K562 (cell line): ENCODE measurements around the gene ARAP1. TPM values are rescaled to one million over a fixed set of nuclear protein-coding genes. Genes with fewer than 3 reads are reported as not detected.

Source experiments
- ATAC-seq: fragments of 200-7000 bp; cut with Tn5 transposase; 3 replicates; pipeline ENCODE4 v1.9.1; 2020; ENCODE audit warnings: moderate library complexity
- BruUV-seq: library from RNA; stranded (reverse); fragments of 400-500 nt; replicated peaks from 2 replicates; lab custom pipeline; 2021; lab: Mats Ljungman, UMichigan
- CTCF ChIA-PET: fragments of 300-600 bp; formaldehyde crosslinking; extraction: SDS; loops from one replicate; lab custom pipeline; 2021; ENCODE audit warnings: low intra/inter-chr PET ratio; lab: Yijun Ruan, JAX
- POLR2A ChIA-PET: fragments of 300-600, 350-650 bp; sonication (Branson Sonifier 250); formaldehyde crosslinking; extraction: SDS; loops from one replicate; lab custom pipeline; 2021; ENCODE audit warnings: antibody characterized with exemption, inconsistent platforms; lab: Yijun Ruan, JAX
- DNase-seq, 4 experiments: peaks; one replicate each; pipeline versions ENCODE4 v3.0.0 to v3.0.0-alpha.2; 2011 to 2018; ENCODE audit warnings: low spot score in 3 of 4, mixed read lengths in 3 of 4; ENCODE audit errors: extremely low read depth in 1 of 4
- FAIRE-seq: peaks from 2 replicates; lab custom pipeline; 2011; peaks lifted over from hg19 to GRCh38; lab: Jason Lieb, UNC
- H2AFZ ChIP-seq: 2 replicates; pipeline ENCODE4 v1.6.0; 2011; ENCODE audit warnings: low read depth, low read length, control low read depth, inconsistent platforms
- H3K27ac ChIP-seq: fragments of 200-600 bp; 3 replicates; pipeline ENCODE4 v1.8.0; 2011; ENCODE audit warnings: low read depth, mild to moderate bottlenecking, control low read depth, inconsistent platforms, low read length, moderate library complexity, mixed read lengths; ENCODE audit errors: extremely low read depth
- H3K27me3 ChIP-seq, 2 experiments: fragments of 300-600 bp in 1 of 2; 2 replicates in 1 of 2; 3 replicates in 1 of 2; pipeline versions ENCODE4 v1.6.0 to v1.8.0; 2011; ENCODE audit warnings: inconsistent platforms in 2 of 2, low read length in 2 of 2, mild to moderate bottlenecking in 1 of 2, mixed read lengths in 1 of 2, moderate library complexity in 1 of 2; ENCODE audit not compliant: control insufficient read depth in 2 of 2, insufficient read depth in 2 of 2
- H3K36me3 ChIP-seq: fragments of 300-600 bp; 3 replicates; pipeline ENCODE4 v1.8.0; 2011; ENCODE audit warnings: mild to moderate bottlenecking, low read length, inconsistent platforms; ENCODE audit not compliant: control insufficient read depth, insufficient read depth
- H3K4me1 ChIP-seq, 2 experiments: fragments of 200-600 bp in 1 of 2; replicated peaks in 1 of 2; 2 replicates in 1 of 2; 3 replicates in 1 of 2; pipeline versions ENCODE4 v1.5.1 to v1.8.0; 2011; ENCODE audit warnings: inconsistent platforms in 2 of 2, low read length in 2 of 2, mild to moderate bottlenecking in 1 of 2, mixed read lengths in 1 of 2, moderate library complexity in 1 of 2; ENCODE audit not compliant: control insufficient read depth in 2 of 2, insufficient read depth in 2 of 2
- H3K4me2 ChIP-seq: 2 replicates; pipeline ENCODE4 v1.6.1; 2011; ENCODE audit warnings: low read length, control low read depth, inconsistent platforms, mixed read lengths; ENCODE audit not compliant: insufficient read depth
- H3K4me3 ChIP-seq: fragments of 200-600 bp; sonication (generic), shearing (Covaris generic); 2 replicates; pipeline ENCODE4 v1.5.1; 2016; ENCODE audit warnings: control low read depth, inconsistent platforms
- H3K79me2 ChIP-seq: fragments of 200-600 bp; 3 replicates; pipeline ENCODE4 v1.8.0; 2011; ENCODE audit warnings: low read length, inconsistent platforms; ENCODE audit not compliant: control insufficient read depth, insufficient read depth
- H3K9ac ChIP-seq, 2 experiments: 2 replicates each; pipeline versions ENCODE4 v1.6.0 to v1.6.1; 2011; ENCODE audit warnings: low read depth in 2 of 2, low read length in 2 of 2, control low read depth in 1 of 2, inconsistent platforms in 1 of 2, mild to moderate bottlenecking in 1 of 2, mixed read lengths in 1 of 2; ENCODE audit not compliant: insufficient read depth in 1 of 2
- H3K9me1 ChIP-seq: one replicate; pipeline ENCODE4 v1.6.0; 2011; ENCODE audit warnings: inconsistent platforms, mild to moderate bottlenecking, low read length, moderate library complexity; ENCODE audit not compliant: control insufficient read depth, insufficient read depth
- H3K9me3 ChIP-seq: replicated peaks from 2 replicates; pipeline ENCODE4 v1.5.1; 2011; ENCODE audit warnings: low read depth, low read length, inconsistent platforms; ENCODE audit not compliant: control insufficient read depth, insufficient read depth
- H4K20me1 ChIP-seq: replicated peaks from 2 replicates; pipeline ENCODE4 v1.6.1; 2011; ENCODE audit warnings: low read length, inconsistent platforms, mixed read lengths; ENCODE audit not compliant: control insufficient read depth, insufficient read depth
- ATF6 ChIP-seq: sonication (generic); formaldehyde crosslinking; IDR thresholded peaks from 2 replicates; pipeline ENCODE4 v1.4.0; 2020; ENCODE audit warnings: mild to moderate bottlenecking, missing genetic modification reagents
- TCF7 ChIP-seq: sonication (generic); IDR thresholded peaks from 2 replicates; pipeline ENCODE4 v1.6.1; 2016; ENCODE audit warnings: antibody characterized with exemption, borderline replicate concordance
- TFAM ChIP-seq: fragments of 250-450 bp; sonication (Bioruptor Pico); conservative IDR thresholded peaks from 2 replicates; pipeline ENCODE4 v1.5.0; 2021; ENCODE audit warnings: mild to moderate bottlenecking, moderate library complexity
- ZNF511 ChIP-seq: sonication (generic); formaldehyde crosslinking; IDR thresholded peaks from 2 replicates; pipeline ENCODE4 v1.8.0; 2022; ENCODE audit warnings: mild to moderate bottlenecking, missing genetic modification reagents
- WGBS: fragments of 100-300 bp; shearing (Covaris generic); methylation state at CpG from one replicate; pipeline ENCODE4 v1.1.6; 2016; ENCODE audit warnings: low coverage, mixed read lengths; ENCODE audit not compliant: insufficient coverage; ENCODE audit errors: missing lambda C conversion rate; 5-methylcytosine and 5-hydroxymethylcytosine counted together
- in situ Hi-C: fragments of 300-500 bp; cut with MboI; formaldehyde crosslinking; loops from 4 replicates; pipeline ENCODE4 v1.15.0; 2018; ENCODE audit warnings: inconsistent platforms, mixed read lengths
- intact Hi-C: fragments of 100-400 bp; cut with micrococcal nuclease; formaldehyde crosslinking; loops from 2 replicates; pipeline ENCODE4 v1.14.2; 2022
- polyA plus RNA-seq, 8 experiments: library from polyadenylated mRNA; depleted of rRNA in 4 of 8; stranded (reverse) in 5 of 8; unstranded in 3 of 8; fragments of >200 nt; fragmentation: Nextera tagmentation in 2 of 8; fragmentation: Illumina TruSeq in 1 of 8; extraction: Ambion mirVana in 2 of 8; extraction: Trizol in 1 of 8; gene quantifications; 2 replicates each; pipeline versions ENCODE4 v1.2.1 to v1.2.3, GENCODE V29; 2011 to 2014; ENCODE audit warnings: inconsistent platforms in 1 of 8, missing spikeins in 1 of 8
- total RNA-seq, 7 experiments: library from RNA; depleted of rRNA in 6 of 7; stranded (reverse); fragments of >200 nt in 6 of 7; fragmentation: Illumina TruSeq in 2 of 7; extraction: Trizol in 2 of 7; gene quantifications; 2 replicates each; pipeline versions ENCODE4 v1.2.1 to v1.2.3, GENCODE V29; 2011 to 2021; ENCODE audit warnings: low replicate concordance in 1 of 7

The ARAP1 gene
- total and polyA plus RNA-seq, 9 of the 15 experiments (the other 6 are each of a cell fraction or from before 2014, with no cell fraction given), result 0.23 to 67.0 (median 24.6) TPM

GRCh38 chr11:72695354-72695753 lies 56.9 kb downstream of the ARAP1 start:
- no peak overlapping the region for H3K4me3 ChIP-seq
- DNase-seq, result no peak
- ChIA-PET POLR2A (interaction anchor here (0.6 to 1.0 kb wide), 3 partner anchors 10 to 106 kb away, joined by 3 to 4 read pairs (median 3); no protein-coding TSS in a partner anchor), CTCF (no interaction called here)
- H2AFZ ChIP-seq, result no peak overlapping the region
- H3K79me2 ChIP-seq, result no peaks in the 10 kb centered on the region; the same call in 2 of the 3 replicates
- no peak overlapping the region for H3K4me2 ChIP-seq
- peaks cover 9% of the 10 kb centered on the region for H4K20me1 ChIP-seq
- H3K27ac ChIP-seq, result no peak overlapping the region
- FAIRE-seq, result no peak
- peaks cover 93% of the 10 kb centered on the region; the same call in 2 of the 3 replicates for H3K36me3 ChIP-seq
- peaks cover 8 to 19% of the 10 kb centered on the region in 2 experiments; a peak in 4 of 5 replicates for H3K4me1 ChIP-seq
- WGBS, result 92% methylated on average over 3 of the region's 7 CpGs
- TF ChIP-seq TCF7 (no peak), TFAM (no peak), ATF6 (CRISPR knock-in tag) (no peak), ZNF511 (CRISPR knock-in tag) (no peak)
- no peak for ATAC-seq
- H3K9ac ChIP-seq, result peak overlapping the region in 1 of 2 experiments; percentile 14; a peak in 1 of 4 replicates
- intact Hi-C loops (no loop called here), in situ Hi-C loops (no loop called here)
- H3K9me1 ChIP-seq, result peaks cover 15% of the 10 kb centered on the region
- H3K27me3 ChIP-seq, result no peaks in the 10 kb centered on the region
- no TSS peak for BruUV-seq
- H3K9me3 ChIP-seq, result no peaks in the 10 kb centered on the region
